ENCODE results near the gene PRRC2A. TPM values are rescaled to one million over a fixed set of nuclear protein-coding genes. Genes with fewer than 3 reads are reported as not detected.

Gene PRRC2A
- total and polyA plus RNA-seq, 2 donors: 53.7 to 115 TPM

GRCh38 chr6:31639449-31639861 is 18.9 kb downstream of the PRRC2A start:
- no peak for DNase-seq (ENCODE audit: extremely low spot score)
- Histone ChIP-seq H3K36me3 (ENCODE audit: insufficient read depth) (peaks cover 8% of the 10 kb centered on the region), H3K27ac (ENCODE audit: low read depth) (no peak overlapping the region), H3K4me1 (ENCODE audit: insufficient read depth) (no peaks in the 10 kb centered on the region), H3K4me3 (ENCODE audit: low read depth, low read length) (no peak overlapping the region)
- WGBS: 74% methylated on average over 10 of the region's 10 CpGs

- Histone ChIP-seq H3K36me3 (ENCODE audit: insufficient read depth) (peaks cover 16% of the 10 kb centered on the region), H3K4me1 (ENCODE audit: insufficient read depth) (no peaks in the 10 kb centered on the region), H3K4me3 (ENCODE audit: low read depth, low read length) (no peak overlapping the region), H3K27ac (ENCODE audit: low read depth) (no peak overlapping the region)
- 94% methylated on average over 6 of the region's 6 CpGs for WGBS
- DNase-seq (ENCODE audit: extremely low spot score): no peak
These were observed 20.1 kb downstream of the PRRC2A start for GRCh38 chr6:31640612-31641011.

DNA sequence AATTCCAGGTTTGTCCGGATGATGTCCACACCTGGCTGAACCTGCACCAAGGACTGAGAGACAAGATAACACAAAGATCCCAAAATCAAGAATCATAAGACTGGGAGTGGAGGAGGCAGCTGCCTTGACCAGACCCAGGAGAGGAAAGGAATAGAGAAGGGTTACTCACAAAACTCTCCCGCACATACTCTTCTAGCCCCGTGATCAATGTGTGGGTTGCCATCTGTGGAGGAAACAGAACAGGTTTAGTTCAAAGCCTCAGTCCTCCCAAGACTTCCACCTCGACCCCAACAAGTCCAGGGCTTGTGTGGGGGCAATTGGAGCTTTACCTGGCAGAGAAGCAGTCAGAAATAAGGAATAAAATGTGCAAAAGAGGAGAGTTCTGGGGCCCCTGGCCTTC is 20.9 kb downstream of the PRRC2A start:
- WGBS: 90% methylated on average over 4 of the region's 4 CpGs
- Histone ChIP-seq H3K36me3 (ENCODE audit: insufficient read depth) (peaks cover 16% of the 10 kb centered on the region), H3K27ac (ENCODE audit: low read depth) (no peak overlapping the region)

GRCh38 chr6:31642798-31643570 is 22.5 kb downstream of the PRRC2A start:
- H3K4me1 ChIP-seq (ENCODE audit: insufficient read depth): no peaks in the 10 kb centered on the region
- no peak overlapping the region for H3K4me3 ChIP-seq (ENCODE audit: low read depth, low read length)
- peaks cover 19% of the 10 kb centered on the region for H3K36me3 ChIP-seq (ENCODE audit: insufficient read depth)
- no peak for DNase-seq (ENCODE audit: extremely low spot score)
- 90% methylated on average over 6 of the region's 6 CpGs for WGBS
- no peak overlapping the region for H3K27ac ChIP-seq (ENCODE audit: low read depth)

More for the DNA sequence above, 20.9 kb downstream of the PRRC2A start:
- Histone ChIP-seq H3K4me3 (ENCODE audit: low read depth, low read length) (no peak overlapping the region), H3K4me1 (ENCODE audit: insufficient read depth) (no peaks in the 10 kb centered on the region)
- DNase-seq (ENCODE audit: extremely low spot score): no peak

- no peak overlapping the region for H3K27ac ChIP-seq (ENCODE audit: low read depth)
- no peaks in the 10 kb centered on the region for H3K4me1 ChIP-seq (ENCODE audit: insufficient read depth)
- 91% methylated on average over 17 of the region's 17 CpGs for WGBS
- H3K4me3 ChIP-seq (ENCODE audit: low read depth, low read length): no peak overlapping the region
- H3K36me3 ChIP-seq (ENCODE audit: insufficient read depth): peaks cover 21% of the 10 kb centered on the region
- DNase-seq (ENCODE audit: extremely low spot score): no peak
These were observed 23.4 kb downstream of the PRRC2A start for GRCh38 chr6:31643818-31644454.

DNA sequence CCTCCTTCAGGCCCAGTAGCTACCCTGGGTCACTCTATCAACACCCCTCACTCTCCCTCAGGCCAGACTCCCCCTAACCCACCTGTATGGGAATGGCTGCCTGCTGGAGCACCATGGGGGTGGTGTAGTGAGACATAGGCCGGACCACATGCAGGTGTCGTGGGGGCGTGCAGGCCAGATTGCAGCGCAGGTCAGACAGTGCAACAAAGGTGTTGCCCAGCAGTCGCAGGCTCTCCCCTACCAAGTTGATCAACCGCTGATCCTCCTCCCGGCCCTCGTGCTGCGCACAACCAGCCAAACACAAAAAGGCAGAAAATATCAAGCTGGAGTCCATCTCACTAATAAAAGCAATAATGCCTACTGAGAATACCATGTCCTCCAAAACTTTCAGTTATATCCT is 24.8 kb downstream of the PRRC2A start:
- Histone ChIP-seq H3K27ac (ENCODE audit: low read depth) (no peak overlapping the region), H3K4me1 (ENCODE audit: insufficient read depth) (no peaks in the 10 kb centered on the region), H3K36me3 (ENCODE audit: insufficient read depth) (peaks cover 19% of the 10 kb centered on the region), H3K4me3 (ENCODE audit: low read depth, low read length) (no peak overlapping the region)
- no peak for DNase-seq (ENCODE audit: extremely low spot score)
- 94% methylated on average over 9 of the region's 9 CpGs for WGBS

- DNase-seq (ENCODE audit: extremely low spot score): peak; percentile 54
- no peaks in the 10 kb centered on the region for H3K4me1 ChIP-seq (ENCODE audit: insufficient read depth)
- 2% methylated on average over 29 of the region's 29 CpGs for WGBS
These were observed 31.2 kb downstream of the PRRC2A start for GRCh38 chr6:31651602-31652191.

GRCh38 chr6:31652925-31653724 is 32.6 kb downstream of the PRRC2A start:
- WGBS: 7% methylated on average over 37 of the region's 37 CpGs
- Histone ChIP-seq H3K36me3 (ENCODE audit: insufficient read depth) (peaks cover 4% of the 10 kb centered on the region), H3K4me1 (ENCODE audit: insufficient read depth) (no peaks in the 10 kb centered on the region), H3K4me3 (ENCODE audit: low read depth, low read length) (peak overlapping the region; percentile 52), H3K27ac (ENCODE audit: low read depth) (peak overlapping the region; percentile 96)
- peak; percentile 94 for DNase-seq (ENCODE audit: extremely low spot score)

More at GRCh38 chr6:31651602-31652191, 31.2 kb downstream of the PRRC2A start:
- Histone ChIP-seq H3K27ac (ENCODE audit: low read depth) (peak overlapping the region; percentile 96), H3K36me3 (ENCODE audit: insufficient read depth) (peaks cover 9% of the 10 kb centered on the region), H3K4me3 (ENCODE audit: low read depth, low read length) (peak overlapping the region; percentile 59)

- WGBS: 94% methylated on average over 8 of the region's 8 CpGs
- no peaks in the 10 kb centered on the region for H3K36me3 ChIP-seq (ENCODE audit: insufficient read depth)
- no peak overlapping the region for H3K4me3 ChIP-seq (ENCODE audit: low read depth, low read length)
- no peak for DNase-seq (ENCODE audit: extremely low spot score)
- peaks cover 3% of the 10 kb centered on the region for H3K4me1 ChIP-seq (ENCODE audit: insufficient read depth)
- no peak overlapping the region for H3K27ac ChIP-seq (ENCODE audit: low read depth)
These were observed 34.2 kb downstream of the PRRC2A start for GRCh38 chr6:31654574-31655348.

DNA sequence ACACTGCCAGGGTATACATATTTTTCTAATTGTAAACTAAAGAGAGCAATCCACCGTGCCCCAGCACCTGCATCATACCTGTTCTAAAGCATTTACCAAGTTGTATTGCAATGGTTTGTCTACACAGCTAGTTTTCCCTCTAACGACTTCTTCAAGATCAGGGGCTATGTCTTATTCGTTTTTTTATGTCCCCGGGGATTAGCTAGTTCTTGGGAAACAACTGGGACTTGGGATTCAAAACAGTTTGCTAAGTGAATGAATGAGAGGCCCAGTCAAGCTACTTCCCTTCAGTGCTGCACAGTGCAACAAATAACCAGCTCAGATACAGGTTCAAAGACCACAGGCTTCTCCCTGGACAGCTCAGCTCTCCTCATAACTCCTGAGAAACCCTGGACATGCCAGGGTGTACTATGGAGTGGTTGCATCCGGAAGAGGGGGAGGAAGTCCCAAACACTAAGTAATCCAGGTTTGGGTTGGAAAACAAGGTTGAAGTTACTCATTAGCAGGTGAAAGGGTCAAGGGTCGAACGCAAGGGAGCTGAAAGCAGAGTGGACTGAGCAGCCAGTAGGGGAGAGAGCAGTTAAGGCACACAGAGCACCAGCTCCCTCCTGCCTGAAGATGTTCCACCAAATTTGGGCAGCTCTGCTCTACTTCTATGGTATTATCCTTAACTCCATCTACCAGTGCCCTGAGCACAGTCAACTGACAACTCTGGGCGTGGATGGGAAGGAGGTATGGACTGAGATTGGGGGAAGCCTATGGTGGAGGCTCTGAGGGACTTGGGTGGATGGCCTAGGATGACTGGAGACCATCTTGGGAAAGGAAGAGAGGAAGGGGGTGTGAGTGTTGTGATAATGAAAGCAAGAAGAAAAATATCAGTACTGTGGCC is 35.1 kb downstream of the PRRC2A start, which contains the start of gene APOM:
Gene APOM (plus strand): TSS at position 546 of the 889 bp plus-strand sequence. CDS start 73 bp downstream, at position 619.
- WGBS: 86% methylated on average over 8 of the region's 8 CpGs
- Histone ChIP-seq H3K4me1 (ENCODE audit: insufficient read depth) (peaks cover 3% of the 10 kb centered on the region), H3K27ac (ENCODE audit: low read depth) (no peak within 1 kb of the TSS), H3K4me3 (ENCODE audit: low read depth, low read length) (no peak within 1 kb of the TSS), H3K36me3 (ENCODE audit: insufficient read depth) (no peaks in the 10 kb centered on the region)
- DNase-seq (ENCODE audit: extremely low spot score): no peak

- Histone ChIP-seq H3K4me3 (ENCODE audit: low read depth, low read length) (no peak overlapping the region), H3K4me1 (ENCODE audit: insufficient read depth) (peaks cover 3% of the 10 kb centered on the region), H3K27ac (ENCODE audit: low read depth) (no peak overlapping the region), H3K36me3 (ENCODE audit: insufficient read depth) (no peaks in the 10 kb centered on the region)
- WGBS: 73% methylated on average over 6 of the region's 6 CpGs
- DNase-seq (ENCODE audit: extremely low spot score): no peak
These were observed 37.1 kb downstream of the PRRC2A start for GRCh38 chr6:31657406-31658157.
